AG04449 (cell line): ENCODE measurements around the gene CYYR1.

Source experiments
- CTCF ChIA-PET: fragments of 350-600 bp; formaldehyde crosslinking; extraction: SDS; loops from one replicate; lab custom pipeline; 2021; ENCODE audit warnings: antibody characterized with exemption; lab: Yijun Ruan, JAX
- POLR2A ChIA-PET: fragments of 400-600, 350-600 bp; formaldehyde crosslinking; extraction: SDS; loops from one replicate; lab custom pipeline; 2020; ENCODE audit warnings: antibody characterized with exemption, inconsistent platforms; lab: Yijun Ruan, JAX
- DNase-seq: peaks from one replicate; pipeline ENCODE4 v3.0.0-alpha.2; 2010; ENCODE audit warnings: low read depth, low spot score
- H3K4me3 ChIP-seq: 2 replicates; pipeline ENCODE4 v1.5.1; 2011; ENCODE audit warnings: low read depth, mild to moderate bottlenecking, control low read depth, low read length
- CTCF ChIP-seq: IDR thresholded peaks from one replicate; pipeline ENCODE4 v1.5.1; 2011; ENCODE audit warnings: mild to moderate bottlenecking, moderate library complexity, low read length, control low read depth, inconsistent platforms; ENCODE audit not compliant: insufficient read depth; ENCODE audit errors: missing control alignments

Gene CYYR1

GRCh38 chr21:26559099-26559498, 14.0 kb downstream of the CYYR1 start:
- POLR2A ChIA-PET: no interaction called here
- CTCF ChIA-PET: no interaction called here
- no peak overlapping the region for H3K4me3 ChIP-seq
- no peak for TF ChIP-seq CTCF
- DNase-seq: no peak

- DNase-seq: no peak
- CTCF ChIA-PET: no interaction called here
- POLR2A ChIA-PET: no interaction called here
- no peak overlapping the region for H3K4me3 ChIP-seq
- TF ChIP-seq CTCF: no peak
Observed at GRCh38 chr21:26557106-26557505, 16.0 kb downstream of the CYYR1 start.

- ChIA-PET POLR2A (no interaction called here), CTCF (no interaction called here)
- TF ChIP-seq CTCF: no peak
- H3K4me3 ChIP-seq: no peak overlapping the region
- DNase-seq: no peak
Observed at GRCh38 chr21:26555540-26556146, 17.4 kb downstream of the CYYR1 start.

GRCh38 chr21:26554365-26554764, 18.7 kb downstream of the CYYR1 start:
- DNase-seq: no peak
- ChIA-PET CTCF (no interaction called here), POLR2A (no interaction called here)
- no peak for TF ChIP-seq CTCF
- no peak overlapping the region for H3K4me3 ChIP-seq

GRCh38 chr21:26553898-26554297, 19.2 kb downstream of the CYYR1 start:
- ChIA-PET POLR2A (no interaction called here), CTCF (no interaction called here)
- no peak overlapping the region for H3K4me3 ChIP-seq
- no peak for DNase-seq
- no peak for TF ChIP-seq CTCF

- no peak overlapping the region for H3K4me3 ChIP-seq
- ChIA-PET CTCF (no interaction called here), POLR2A (no interaction called here)
- TF ChIP-seq CTCF: no peak
- no peak for DNase-seq
Observed at GRCh38 chr21:26550326-26550725, 22.8 kb downstream of the CYYR1 start.
